ENCODE data around the gene CASZ1.

DNA sequence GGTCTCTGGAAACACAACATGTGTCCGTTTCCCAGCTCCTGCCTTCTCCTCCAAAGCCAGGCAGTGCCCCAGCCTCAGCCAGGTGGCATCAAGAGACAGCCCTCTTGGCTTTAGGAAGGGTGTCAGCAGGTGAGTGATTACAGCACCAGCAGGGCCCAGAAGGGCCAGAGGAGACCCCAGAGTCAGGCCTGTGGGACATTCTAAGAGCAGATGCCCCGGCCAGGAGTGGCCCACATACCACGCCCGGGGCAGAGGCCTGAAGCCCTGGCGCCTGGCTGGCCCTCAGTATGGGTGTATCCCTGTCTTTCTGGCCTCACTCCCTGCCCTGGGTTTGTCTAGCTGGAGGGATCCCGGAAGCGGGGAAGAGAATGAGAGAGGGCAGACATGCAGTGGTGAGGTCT is 109.2 kb downstream of the CASZ1 start:
- TF ChIP-seq, protein P1, sequence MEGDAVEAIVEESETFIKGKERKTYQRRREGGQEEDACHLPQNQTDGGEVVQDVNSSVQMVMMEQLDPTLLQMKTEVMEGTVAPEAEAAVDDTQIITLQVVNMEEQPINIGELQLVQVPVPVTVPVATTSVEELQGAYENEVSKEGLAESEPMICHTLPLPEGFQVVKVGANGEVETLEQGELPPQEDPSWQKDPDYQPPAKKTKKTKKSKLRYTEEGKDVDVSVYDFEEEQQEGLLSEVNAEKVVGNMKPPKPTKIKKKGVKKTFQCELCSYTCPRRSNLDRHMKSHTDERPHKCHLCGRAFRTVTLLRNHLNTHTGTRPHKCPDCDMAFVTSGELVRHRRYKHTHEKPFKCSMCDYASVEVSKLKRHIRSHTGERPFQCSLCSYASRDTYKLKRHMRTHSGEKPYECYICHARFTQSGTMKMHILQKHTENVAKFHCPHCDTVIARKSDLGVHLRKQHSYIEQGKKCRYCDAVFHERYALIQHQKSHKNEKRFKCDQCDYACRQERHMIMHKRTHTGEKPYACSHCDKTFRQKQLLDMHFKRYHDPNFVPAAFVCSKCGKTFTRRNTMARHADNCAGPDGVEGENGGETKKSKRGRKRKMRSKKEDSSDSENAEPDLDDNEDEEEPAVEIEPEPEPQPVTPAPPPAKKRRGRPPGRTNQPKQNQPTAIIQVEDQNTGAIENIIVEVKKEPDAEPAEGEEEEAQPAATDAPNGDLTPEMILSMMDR (IDR thresholded peaks at IDR 0.05; ENCODE audit: extremely low read depth in 1 of 2, insufficient read depth in 1 of 2, low read depth in 1 of 2, low read length in 2 of 2): no peak
- TF ChIP-seq EZH2 (IDR thresholded peaks at IDR 0.05; ENCODE audit: borderline replicate concordance, low read depth, low read length, severe bottlenecking) (no peak), POLR2A (IDR thresholded peaks at IDR 0.05; ENCODE audit: low read depth, low read length) (no peak), POLR2AphosphoS5 (IDR thresholded peaks at IDR 0.05; ENCODE audit: insufficient read depth, low read depth, low read length) (no peak), JUN (IDR thresholded peaks at IDR 0.05; ENCODE audit: borderline replicate concordance, insufficient read depth, insufficient read length, low read depth) (no peak), FOS (IDR thresholded peaks at IDR 0.05; ENCODE audit: borderline replicate concordance, insufficient read depth, low read length) (no peak)
- TF ChIP-seq, protein P2, sequence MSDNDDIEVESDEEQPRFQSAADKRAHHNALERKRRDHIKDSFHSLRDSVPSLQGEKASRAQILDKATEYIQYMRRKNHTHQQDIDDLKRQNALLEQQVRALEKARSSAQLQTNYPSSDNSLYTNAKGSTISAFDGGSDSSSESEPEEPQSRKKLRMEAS (IDR thresholded peaks at IDR 0.05; ENCODE audit: insufficient read depth, insufficient read length): no peak
